Testis (tissue), 2 donors: ENCODE data around the gene NELFA.

Source experiments
- CTCF ChIP-seq, 3 experiments: fragments of 450-650 bp in 2 of 3; fragments of 200-600 bp in 1 of 3; sonication (generic) in 1 of 3; IDR thresholded peaks; one replicate each; pipeline ENCODE4 v1.5.1; 2016 to 2019; ENCODE audit warnings: antibody characterized with exemption in 3 of 3, mild to moderate bottlenecking in 2 of 3, moderate library complexity in 1 of 3
- POLR2A ChIP-seq: fragments of 450-650 bp; IDR thresholded peaks from one replicate; pipeline ENCODE4 v1.6.1; 2017; ENCODE audit warnings: antibody characterized with exemption, mild to moderate bottlenecking, moderate library complexity

- no peak for TF ChIP-seq CTCF (IDR thresholded peaks at IDR 0.05)
- no peak for TF ChIP-seq POLR2A
Observed at GRCh38 chr4:1948892-1949436, 59.8 kb downstream of the NELFA start.
